K562 (cell line): Measurements from ENCODE around the gene MAP4K1. TPM values are rescaled to one million over a fixed set of nuclear protein-coding genes. Genes with fewer than 3 reads are reported as not detected.
A peak's percentile ranks its signal among the peaks of the same experiment; 100 is the strongest.

ENCODE experiments used
- ATF1 ChIP-seq, 2 experiments: fragments of 450-650 bp in 1 of 2; IDR thresholded peaks; 2 replicates each; pipeline ENCODE4 v1.6.1; 2016; ENCODE audit warnings: missing compliant biosample characterization in 1 of 2, missing genetic modification characterization in 1 of 2
- CBX1 ChIP-seq: sonication (generic); IDR thresholded peaks from 2 replicates; pipeline ENCODE4 v1.6.1; 2016; ENCODE audit warnings: antibody characterized with exemption, low read depth, mild to moderate bottlenecking
- IRF2 ChIP-seq: sonication (generic); formaldehyde crosslinking; IDR thresholded peaks from 2 replicates; pipeline ENCODE4 v1.8.1; 2022; ENCODE audit warnings: mild to moderate bottlenecking, missing genetic modification reagents
- MBD2 ChIP-seq: sonication (generic); IDR thresholded peaks from 2 replicates; pipeline ENCODE4 v1.6.1; 2016; ENCODE audit warnings: low read depth, borderline replicate concordance
- RAD21 ChIP-seq, 2 experiments: fragments of 250-450 bp in 1 of 2; fragments of 450-650 bp in 1 of 2; sonication (Bioruptor Pico) in 1 of 2; formaldehyde crosslinking in 1 of 2; IDR thresholded peaks in 1 of 2; conservative IDR thresholded peaks in 1 of 2; 2 replicates each; pipeline versions ENCODE4 v1.4.0 to v1.8.0; 2020 to 2022; ENCODE audit warnings: mild to moderate bottlenecking in 2 of 2, moderate library complexity in 1 of 2
- SMAD3 ChIP-seq: fragments of 450-650 bp; formaldehyde crosslinking; conservative IDR thresholded peaks from 2 replicates; pipeline ENCODE4 v1.4.0; 2020; ENCODE audit warnings: mild to moderate bottlenecking
- SREBF1 ChIP-seq: fragments of 150-350 bp; IDR thresholded peaks from 2 replicates; pipeline ENCODE4 v1.6.1; 2014; ENCODE audit warnings: antibody characterized with exemption, low read depth, low read length, borderline replicate concordance
- SRSF9 ChIP-seq: fragments of 200-400 bp; formaldehyde crosslinking; IDR thresholded peaks from 2 replicates; pipeline ENCODE4 v1.6.1; 2017; ENCODE audit warnings: low read depth, low read length, borderline replicate concordance
- TAF7 ChIP-seq: fragments of 450-650 bp; IDR thresholded peaks from 2 replicates; pipeline ENCODE4 v1.6.1; 2016; ENCODE audit warnings: missing genetic modification characterization, missing compliant biosample characterization
- TAL1 ChIP-seq: fragments of 450-650 bp; IDR thresholded peaks from 2 replicates; pipeline ENCODE4 v1.6.1; 2016; ENCODE audit warnings: mild to moderate bottlenecking
- TRIM24 ChIP-seq, 2 experiments: fragments of 450-650 bp; IDR thresholded peaks; 2 replicates each; pipeline ENCODE4 v1.6.1; 2016
- ZNF140 ChIP-seq: fragments of 250-450 bp; sonication (Bioruptor Pico); IDR thresholded peaks from 2 replicates; pipeline ENCODE4 v1.8.0; 2021; ENCODE audit warnings: moderate library complexity, mild to moderate bottlenecking, inconsistent platforms
- ZNF184 ChIP-seq: sonication (generic); formaldehyde crosslinking; IDR thresholded peaks from 2 replicates; pipeline ENCODE4 v1.5.0; 2020; ENCODE audit warnings: missing genetic modification reagents
- ZNF324 ChIP-seq: fragments of 250-450 bp; sonication (Bioruptor Pico); IDR thresholded peaks from 2 replicates; pipeline ENCODE4 v1.4.0; 2020; ENCODE audit warnings: mild to moderate bottlenecking
- ZNF778 ChIP-seq: fragments of 450-650 bp; formaldehyde crosslinking; IDR thresholded peaks from 2 replicates; pipeline ENCODE4 v1.4.0; 2020; ENCODE audit warnings: mild to moderate bottlenecking, moderate library complexity
- polyA plus RNA-seq, 8 experiments: library from polyadenylated mRNA; depleted of rRNA in 4 of 8; stranded (reverse) in 5 of 8; unstranded in 3 of 8; fragments of >200 nt; fragmentation: Nextera tagmentation in 2 of 8; fragmentation: Illumina TruSeq in 1 of 8; extraction: Ambion mirVana in 2 of 8; extraction: Trizol in 1 of 8; gene quantifications; 2 replicates each; pipeline versions ENCODE4 v1.2.1 to v1.2.3, GENCODE V29; 2011 to 2014; ENCODE audit warnings: inconsistent platforms in 1 of 8, missing spikeins in 1 of 8
- total RNA-seq, 7 experiments: library from RNA; depleted of rRNA in 6 of 7; stranded (reverse); fragments of >200 nt in 6 of 7; fragmentation: Illumina TruSeq in 2 of 7; extraction: Trizol in 2 of 7; gene quantifications; 2 replicates each; pipeline versions ENCODE4 v1.2.1 to v1.2.3, GENCODE V29; 2011 to 2021; ENCODE audit warnings: low replicate concordance in 1 of 7
- TF ChIP-seq, protein P1 (sequence below), 2 experiments: fragments of 450-650 bp; IDR thresholded peaks; 2 replicates each; pipeline ENCODE4 v1.6.1; 2018; ENCODE audit warnings: mild to moderate bottlenecking in 2 of 2, low read depth in 1 of 2; ENCODE audit not compliant: partially characterized antibody in 2 of 2
- TF ChIP-seq, protein P2 (sequence below): sonication (generic); formaldehyde crosslinking; IDR thresholded peaks from 2 replicates; pipeline ENCODE4 v1.9.0; 2022; ENCODE audit warnings: mild to moderate bottlenecking, missing genetic modification reagents
- TF ChIP-seq, protein P3 (sequence below): sonication (generic); formaldehyde crosslinking; IDR thresholded peaks from 2 replicates; pipeline ENCODE4 v1.8.0; 2022; ENCODE audit warnings: missing genetic modification reagents, mild to moderate bottlenecking, moderate library complexity, borderline replicate concordance
- TF ChIP-seq, protein P4 (sequence below): fragments of 450-650 bp; IDR thresholded peaks from 2 replicates; pipeline ENCODE4 v1.6.1; 2016; ENCODE audit warnings: missing biosample characterization, missing genetic modification characterization
- TF ChIP-seq, protein P5 (sequence below): sonication (generic); formaldehyde crosslinking; IDR thresholded peaks from 2 replicates; pipeline ENCODE4 v1.8.0; 2022; ENCODE audit warnings: mild to moderate bottlenecking, low read depth, missing genetic modification reagents

Gene MAP4K1
- total and polyA plus RNA-seq, 9 of the 15 experiments (the other 6 are each of a cell fraction or from before 2014, with no cell fraction given) = 0.14 to 3.2 (median 0.73) TPM; not detected in 1

DNA sequence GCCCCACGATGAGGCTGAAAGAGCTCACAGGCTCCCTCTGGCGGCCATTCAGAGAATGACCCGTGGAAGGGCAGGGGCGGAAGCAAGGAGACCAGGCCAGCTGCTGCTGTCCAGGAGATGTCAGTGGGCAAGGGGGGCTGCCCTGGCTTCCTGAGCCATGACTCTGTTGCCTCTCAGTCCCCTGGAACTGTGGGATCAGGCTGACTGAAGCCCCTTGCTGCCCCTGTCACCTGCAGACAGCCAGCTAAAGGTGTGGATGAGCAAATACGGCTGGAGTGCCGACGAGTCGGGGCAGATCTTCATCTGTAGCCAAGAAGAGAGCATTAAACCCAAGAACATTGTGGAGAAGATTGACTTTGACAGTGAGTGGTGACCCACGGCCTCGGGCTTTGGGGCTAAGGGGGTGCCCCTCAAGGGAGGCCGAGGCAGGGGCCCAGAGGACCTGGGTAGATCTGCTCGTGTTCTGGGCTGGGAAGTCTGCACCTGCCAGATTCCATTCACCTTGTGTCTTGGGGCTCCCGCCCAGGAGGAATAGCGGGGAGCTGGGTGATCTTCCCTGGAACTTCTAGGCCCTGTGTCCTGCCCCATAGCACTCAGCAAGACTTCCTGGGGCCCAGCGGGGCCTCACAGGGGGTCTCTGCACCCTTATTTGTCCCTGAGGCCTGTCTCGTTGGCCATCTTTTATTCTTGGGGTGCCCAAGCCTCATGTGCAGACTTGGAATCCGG lies 17.2 kb upstream of the MAP4K1 start (continued):
- TF ChIP-seq, protein P1, sequence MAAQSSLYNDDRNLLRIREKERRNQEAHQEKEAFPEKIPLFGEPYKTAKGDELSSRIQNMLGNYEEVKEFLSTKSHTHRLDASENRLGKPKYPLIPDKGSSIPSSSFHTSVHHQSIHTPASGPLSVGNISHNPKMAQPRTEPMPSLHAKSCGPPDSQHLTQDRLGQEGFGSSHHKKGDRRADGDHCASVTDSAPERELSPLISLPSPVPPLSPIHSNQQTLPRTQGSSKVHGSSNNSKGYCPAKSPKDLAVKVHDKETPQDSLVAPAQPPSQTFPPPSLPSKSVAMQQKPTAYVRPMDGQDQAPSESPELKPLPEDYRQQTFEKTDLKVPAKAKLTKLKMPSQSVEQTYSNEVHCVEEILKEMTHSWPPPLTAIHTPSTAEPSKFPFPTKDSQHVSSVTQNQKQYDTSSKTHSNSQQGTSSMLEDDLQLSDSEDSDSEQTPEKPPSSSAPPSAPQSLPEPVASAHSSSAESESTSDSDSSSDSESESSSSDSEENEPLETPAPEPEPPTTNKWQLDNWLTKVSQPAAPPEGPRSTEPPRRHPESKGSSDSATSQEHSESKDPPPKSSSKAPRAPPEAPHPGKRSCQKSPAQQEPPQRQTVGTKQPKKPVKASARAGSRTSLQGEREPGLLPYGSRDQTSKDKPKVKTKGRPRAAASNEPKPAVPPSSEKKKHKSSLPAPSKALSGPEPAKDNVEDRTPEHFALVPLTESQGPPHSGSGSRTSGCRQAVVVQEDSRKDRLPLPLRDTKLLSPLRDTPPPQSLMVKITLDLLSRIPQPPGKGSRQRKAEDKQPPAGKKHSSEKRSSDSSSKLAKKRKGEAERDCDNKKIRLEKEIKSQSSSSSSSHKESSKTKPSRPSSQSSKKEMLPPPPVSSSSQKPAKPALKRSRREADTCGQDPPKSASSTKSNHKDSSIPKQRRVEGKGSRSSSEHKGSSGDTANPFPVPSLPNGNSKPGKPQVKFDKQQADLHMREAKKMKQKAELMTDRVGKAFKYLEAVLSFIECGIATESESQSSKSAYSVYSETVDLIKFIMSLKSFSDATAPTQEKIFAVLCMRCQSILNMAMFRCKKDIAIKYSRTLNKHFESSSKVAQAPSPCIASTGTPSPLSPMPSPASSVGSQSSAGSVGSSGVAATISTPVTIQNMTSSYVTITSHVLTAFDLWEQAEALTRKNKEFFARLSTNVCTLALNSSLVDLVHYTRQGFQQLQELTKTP (IDR thresholded peaks at IDR 0.05; ENCODE audit: low read depth in 1 of 2, partially characterized antibody in 2 of 2) = no peak
- TF ChIP-seq CBX1 (no peak), ZNF778 (no peak), IRF2 (no peak), ZNF140 (CRISPR knock-in tag) (no peak), SREBF1 (no peak), SMAD3 (CRISPR knock-in tag) (no peak), TAL1 (no peak), MBD2 (no peak), SRSF9 (no peak), ATF1 (CRISPR knock-in tag; IDR thresholded peaks at IDR 0.05) (no peak), ATF1 (tag; IDR thresholded peaks at IDR 0.05) (no peak), ZNF324 (CRISPR knock-in tag) (no peak), TRIM24 (IDR thresholded peaks at IDR 0.05) (no peak), RAD21 (CRISPR knock-in tag; conservative IDR thresholded peaks at IDR 0.05 in 1 of 2, IDR thresholded peaks at IDR 0.05 in 1 of 2) (peak; percentile 77 to 82; a peak in 3 of 4 replicates), ZNF184 (CRISPR knock-in tag) (no peak), TAF7 (tag) (no peak)
- TF ChIP-seq, protein P2, sequence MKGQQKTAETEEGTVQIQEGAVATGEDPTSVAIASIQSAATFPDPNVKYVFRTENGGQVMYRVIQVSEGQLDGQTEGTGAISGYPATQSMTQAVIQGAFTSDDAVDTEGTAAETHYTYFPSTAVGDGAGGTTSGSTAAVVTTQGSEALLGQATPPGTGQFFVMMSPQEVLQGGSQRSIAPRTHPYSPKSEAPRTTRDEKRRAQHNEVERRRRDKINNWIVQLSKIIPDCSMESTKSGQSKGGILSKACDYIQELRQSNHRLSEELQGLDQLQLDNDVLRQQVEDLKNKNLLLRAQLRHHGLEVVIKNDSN (CRISPR knock-in tag) = no peak
- TF ChIP-seq, protein P3, sequence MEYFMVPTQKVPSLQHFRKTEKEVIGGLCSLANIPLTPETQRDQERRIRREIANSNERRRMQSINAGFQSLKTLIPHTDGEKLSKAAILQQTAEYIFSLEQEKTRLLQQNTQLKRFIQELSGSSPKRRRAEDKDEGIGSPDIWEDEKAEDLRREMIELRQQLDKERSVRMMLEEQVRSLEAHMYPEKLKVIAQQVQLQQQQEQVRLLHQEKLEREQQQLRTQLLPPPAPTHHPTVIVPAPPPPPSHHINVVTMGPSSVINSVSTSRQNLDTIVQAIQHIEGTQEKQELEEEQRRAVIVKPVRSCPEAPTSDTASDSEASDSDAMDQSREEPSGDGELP (CRISPR knock-in tag) = peak; percentile 74; the same call in 1 of the 2 replicates
- TF ChIP-seq, protein P4, sequence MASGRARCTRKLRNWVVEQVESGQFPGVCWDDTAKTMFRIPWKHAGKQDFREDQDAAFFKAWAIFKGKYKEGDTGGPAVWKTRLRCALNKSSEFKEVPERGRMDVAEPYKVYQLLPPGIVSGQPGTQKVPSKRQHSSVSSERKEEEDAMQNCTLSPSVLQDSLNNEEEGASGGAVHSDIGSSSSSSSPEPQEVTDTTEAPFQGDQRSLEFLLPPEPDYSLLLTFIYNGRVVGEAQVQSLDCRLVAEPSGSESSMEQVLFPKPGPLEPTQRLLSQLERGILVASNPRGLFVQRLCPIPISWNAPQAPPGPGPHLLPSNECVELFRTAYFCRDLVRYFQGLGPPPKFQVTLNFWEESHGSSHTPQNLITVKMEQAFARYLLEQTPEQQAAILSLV (tag) = no peak
- TF ChIP-seq, protein P5, sequence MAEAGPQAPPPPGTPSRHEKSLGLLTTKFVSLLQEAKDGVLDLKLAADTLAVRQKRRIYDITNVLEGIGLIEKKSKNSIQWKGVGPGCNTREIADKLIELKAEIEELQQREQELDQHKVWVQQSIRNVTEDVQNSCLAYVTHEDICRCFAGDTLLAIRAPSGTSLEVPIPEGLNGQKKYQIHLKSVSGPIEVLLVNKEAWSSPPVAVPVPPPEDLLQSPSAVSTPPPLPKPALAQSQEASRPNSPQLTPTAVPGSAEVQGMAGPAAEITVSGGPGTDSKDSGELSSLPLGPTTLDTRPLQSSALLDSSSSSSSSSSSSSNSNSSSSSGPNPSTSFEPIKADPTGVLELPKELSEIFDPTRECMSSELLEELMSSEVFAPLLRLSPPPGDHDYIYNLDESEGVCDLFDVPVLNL (CRISPR knock-in tag) = no peak
